ENCODE measurements around the gene PNPT1. TPM values are rescaled to one million over a fixed set of nuclear protein-coding genes. Genes with fewer than 3 reads are reported as not detected.

The PNPT1 gene
- total and polyA plus RNA-seq, 10 of the 15 experiments (the other 5 are each of a cell fraction or from before 2014, with no cell fraction given) = 34.2 to 67.7 (median 43.3) TPM

DNA sequence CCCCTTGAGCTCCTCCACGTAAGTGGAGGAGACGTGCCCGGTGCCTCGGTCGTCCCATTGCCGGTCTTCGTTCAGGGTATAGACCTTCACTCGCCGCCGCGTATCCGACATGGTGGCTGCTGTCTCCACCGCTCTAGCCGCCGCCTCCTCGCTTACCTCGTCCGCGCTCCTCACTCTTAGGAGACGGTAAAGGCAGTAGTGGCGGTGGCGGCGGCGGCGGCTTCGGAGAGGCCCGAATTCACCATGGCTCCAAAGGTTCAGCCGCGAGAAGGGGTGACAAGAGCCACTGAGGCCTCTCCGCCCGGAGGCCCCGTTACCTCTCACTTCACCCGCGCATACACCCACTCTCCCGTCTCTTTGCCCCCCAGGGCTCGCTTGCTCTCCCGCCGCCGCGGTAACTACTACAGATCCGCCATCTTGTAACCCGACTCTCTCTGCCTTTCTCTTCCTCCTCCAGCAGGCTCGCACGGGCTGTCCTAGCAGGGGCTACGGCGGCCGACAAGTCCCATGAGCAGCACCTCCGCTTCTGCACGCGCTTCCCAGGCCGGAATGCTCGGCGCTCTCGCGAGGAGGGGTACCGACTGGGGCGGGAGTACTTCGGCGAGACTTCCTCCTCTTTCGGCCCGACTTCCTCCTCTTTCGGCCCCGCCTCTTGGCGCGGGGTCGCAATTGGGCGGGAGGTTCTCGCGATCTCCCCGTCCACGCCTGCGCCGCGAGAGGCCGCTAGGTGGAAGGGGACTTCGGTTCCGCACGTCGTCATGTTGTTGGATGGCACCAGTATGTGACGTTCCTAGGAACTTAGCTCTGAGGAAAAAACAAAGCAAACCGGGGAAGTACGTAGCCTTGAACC, 76.2 kb downstream of the PNPT1 start, which contains the start of gene PPP4R3B (continued):
- TF ChIP-seq, protein P1, sequence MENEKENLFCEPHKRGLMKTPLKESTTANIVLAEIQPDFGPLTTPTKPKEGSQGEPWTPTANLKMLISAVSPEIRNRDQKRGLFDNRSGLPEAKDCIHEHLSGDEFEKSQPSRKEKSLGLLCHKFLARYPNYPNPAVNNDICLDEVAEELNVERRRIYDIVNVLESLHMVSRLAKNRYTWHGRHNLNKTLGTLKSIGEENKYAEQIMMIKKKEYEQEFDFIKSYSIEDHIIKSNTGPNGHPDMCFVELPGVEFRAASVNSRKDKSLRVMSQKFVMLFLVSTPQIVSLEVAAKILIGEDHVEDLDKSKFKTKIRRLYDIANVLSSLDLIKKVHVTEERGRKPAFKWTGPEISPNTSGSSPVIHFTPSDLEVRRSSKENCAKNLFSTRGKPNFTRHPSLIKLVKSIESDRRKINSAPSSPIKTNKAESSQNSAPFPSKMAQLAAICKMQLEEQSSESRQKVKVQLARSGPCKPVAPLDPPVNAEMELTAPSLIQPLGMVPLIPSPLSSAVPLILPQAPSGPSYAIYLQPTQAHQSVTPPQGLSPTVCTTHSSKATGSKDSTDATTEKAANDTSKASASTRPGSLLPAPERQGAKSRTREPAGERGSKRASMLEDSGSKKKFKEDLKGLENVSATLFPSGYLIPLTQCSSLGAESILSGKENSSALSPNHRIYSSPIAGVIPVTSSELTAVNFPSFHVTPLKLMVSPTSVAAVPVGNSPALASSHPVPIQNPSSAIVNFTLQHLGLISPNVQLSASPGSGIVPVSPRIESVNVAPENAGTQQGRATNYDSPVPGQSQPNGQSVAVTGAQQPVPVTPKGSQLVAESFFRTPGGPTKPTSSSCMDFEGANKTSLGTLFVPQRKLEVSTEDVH (IDR thresholded peaks at IDR 0.05; ENCODE audit: low read depth, partially characterized antibody) = peak; percentile 39
- peak; percentile 91 for TF ChIP-seq PAX8 (IDR thresholded peaks at IDR 0.05)
- TF ChIP-seq, protein P2, sequence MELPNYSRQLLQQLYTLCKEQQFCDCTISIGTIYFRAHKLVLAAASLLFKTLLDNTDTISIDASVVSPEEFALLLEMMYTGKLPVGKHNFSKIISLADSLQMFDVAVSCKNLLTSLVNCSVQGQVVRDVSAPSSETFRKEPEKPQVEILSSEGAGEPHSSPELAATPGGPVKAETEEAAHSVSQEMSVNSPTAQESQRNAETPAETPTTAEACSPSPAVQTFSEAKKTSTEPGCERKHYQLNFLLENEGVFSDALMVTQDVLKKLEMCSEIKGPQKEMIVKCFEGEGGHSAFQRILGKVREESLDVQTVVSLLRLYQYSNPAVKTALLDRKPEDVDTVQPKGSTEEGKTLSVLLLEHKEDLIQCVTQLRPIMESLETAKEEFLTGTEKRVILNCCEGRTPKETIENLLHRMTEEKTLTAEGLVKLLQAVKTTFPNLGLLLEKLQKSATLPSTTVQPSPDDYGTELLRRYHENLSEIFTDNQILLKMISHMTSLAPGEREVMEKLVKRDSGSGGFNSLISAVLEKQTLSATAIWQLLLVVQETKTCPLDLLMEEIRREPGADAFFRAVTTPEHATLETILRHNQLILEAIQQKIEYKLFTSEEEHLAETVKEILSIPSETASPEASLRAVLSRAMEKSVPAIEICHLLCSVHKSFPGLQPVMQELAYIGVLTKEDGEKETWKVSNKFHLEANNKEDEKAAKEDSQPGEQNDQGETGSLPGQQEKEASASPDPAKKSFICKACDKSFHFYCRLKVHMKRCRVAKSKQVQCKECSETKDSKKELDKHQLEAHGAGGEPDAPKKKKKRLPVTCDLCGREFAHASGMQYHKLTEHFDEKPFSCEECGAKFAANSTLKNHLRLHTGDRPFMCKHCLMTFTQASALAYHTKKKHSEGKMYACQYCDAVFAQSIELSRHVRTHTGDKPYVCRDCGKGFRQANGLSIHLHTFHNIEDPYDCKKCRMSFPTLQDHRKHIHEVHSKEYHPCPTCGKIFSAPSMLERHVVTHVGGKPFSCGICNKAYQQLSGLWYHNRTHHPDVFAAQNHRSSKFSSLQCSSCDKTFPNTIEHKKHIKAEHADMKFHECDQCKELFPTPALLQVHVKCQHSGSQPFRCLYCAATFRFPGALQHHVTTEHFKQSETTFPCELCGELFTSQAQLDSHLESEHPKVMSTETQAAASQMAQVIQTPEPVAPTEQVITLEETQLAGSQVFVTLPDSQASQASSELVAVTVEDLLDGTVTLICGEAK (IDR thresholded peaks at IDR 0.05; ENCODE audit: borderline replicate concordance) = peak; percentile 88
- peak; percentile 41; the same call in 1 of the 2 replicates for TF ChIP-seq NFIC (IDR thresholded peaks at IDR 0.05; ENCODE audit: low read depth, low read length)
- TF ChIP-seq MYC (IDR thresholded peaks at IDR 0.05; ENCODE audit: insufficient read depth, insufficient read length, insufficient replicate concordance, low read length, severe bottlenecking) = peak; percentile 76
- peak; percentile 57; the same call in 1 of the 2 replicates for TF ChIP-seq MEF2A (IDR thresholded peaks at IDR 0.05; ENCODE audit: insufficient read depth, low read depth, low read length)
- no peak; the same call in 1 of the 2 replicates for TF ChIP-seq FOXM1 (IDR thresholded peaks at IDR 0.05; ENCODE audit: low read depth, low read length)
- TF ChIP-seq, protein P3, sequence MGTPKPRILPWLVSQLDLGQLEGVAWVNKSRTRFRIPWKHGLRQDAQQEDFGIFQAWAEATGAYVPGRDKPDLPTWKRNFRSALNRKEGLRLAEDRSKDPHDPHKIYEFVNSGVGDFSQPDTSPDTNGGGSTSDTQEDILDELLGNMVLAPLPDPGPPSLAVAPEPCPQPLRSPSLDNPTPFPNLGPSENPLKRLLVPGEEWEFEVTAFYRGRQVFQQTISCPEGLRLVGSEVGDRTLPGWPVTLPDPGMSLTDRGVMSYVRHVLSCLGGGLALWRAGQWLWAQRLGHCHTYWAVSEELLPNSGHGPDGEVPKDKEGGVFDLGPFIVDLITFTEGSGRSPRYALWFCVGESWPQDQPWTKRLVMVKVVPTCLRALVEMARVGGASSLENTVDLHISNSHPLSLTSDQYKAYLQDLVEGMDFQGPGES (IDR thresholded peaks at IDR 0.05) = no peak
- TF ChIP-seq RAD21 (IDR thresholded peaks at IDR 0.05; ENCODE audit: insufficient read depth, low read depth, low read length) = no peak
- no peak for TF ChIP-seq SUZ12 (IDR thresholded peaks at IDR 0.05; ENCODE audit: unreplicated experiment)
- TF ChIP-seq TAF1 (IDR thresholded peaks at IDR 0.05; ENCODE audit: borderline replicate concordance, low read depth, low read length) = peak; percentile 87
- peak; percentile 80 for TF ChIP-seq SPI1 (IDR thresholded peaks at IDR 0.05; ENCODE audit: borderline replicate concordance, insufficient read depth, low read depth, low read length)
- peak; percentile 51; the same call in 1 of the 2 replicates for TF ChIP-seq NR2C1 (IDR thresholded peaks at IDR 0.05)
- TF ChIP-seq TCF3 (IDR thresholded peaks at IDR 0.05; ENCODE audit: borderline replicate concordance, insufficient read depth, low read depth, low read length) = 0 out of 2 replicates have a peak, but pooled peaks have one; percentile 33
- peak; percentile 95 for TF ChIP-seq CREB1 (IDR thresholded peaks at IDR 0.05; ENCODE audit: low read depth)
- no peak for TF ChIP-seq ZNF217 (IDR thresholded peaks at IDR 0.05)
- no peak for TF ChIP-seq ZNF24 (IDR thresholded peaks at IDR 0.05)
- TF ChIP-seq, protein P4, sequence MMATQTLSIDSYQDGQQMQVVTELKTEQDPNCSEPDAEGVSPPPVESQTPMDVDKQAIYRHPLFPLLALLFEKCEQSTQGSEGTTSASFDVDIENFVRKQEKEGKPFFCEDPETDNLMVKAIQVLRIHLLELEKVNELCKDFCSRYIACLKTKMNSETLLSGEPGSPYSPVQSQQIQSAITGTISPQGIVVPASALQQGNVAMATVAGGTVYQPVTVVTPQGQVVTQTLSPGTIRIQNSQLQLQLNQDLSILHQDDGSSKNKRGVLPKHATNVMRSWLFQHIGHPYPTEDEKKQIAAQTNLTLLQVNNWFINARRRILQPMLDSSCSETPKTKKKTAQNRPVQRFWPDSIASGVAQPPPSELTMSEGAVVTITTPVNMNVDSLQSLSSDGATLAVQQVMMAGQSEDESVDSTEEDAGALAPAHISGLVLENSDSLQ (IDR thresholded peaks at IDR 0.05) = peak; percentile 76
